NCI-H524 (cell line): Measurements from ENCODE around the gene OCA2.

Source experiments
- DNase-seq, 2 experiments: peaks; one replicate each; lab custom pipeline; 2025; lab: John Stamatoyannopoulos, UW

OCA2 gene

GRCh38 chr15:27847775-27848710 is 251.1 kb downstream of the OCA2 start:
- no peak for DNase-seq

GRCh38 chr15:27846722-27847395 is 252.3 kb downstream of the OCA2 start:
- DNase-seq, result no peak

DNA sequence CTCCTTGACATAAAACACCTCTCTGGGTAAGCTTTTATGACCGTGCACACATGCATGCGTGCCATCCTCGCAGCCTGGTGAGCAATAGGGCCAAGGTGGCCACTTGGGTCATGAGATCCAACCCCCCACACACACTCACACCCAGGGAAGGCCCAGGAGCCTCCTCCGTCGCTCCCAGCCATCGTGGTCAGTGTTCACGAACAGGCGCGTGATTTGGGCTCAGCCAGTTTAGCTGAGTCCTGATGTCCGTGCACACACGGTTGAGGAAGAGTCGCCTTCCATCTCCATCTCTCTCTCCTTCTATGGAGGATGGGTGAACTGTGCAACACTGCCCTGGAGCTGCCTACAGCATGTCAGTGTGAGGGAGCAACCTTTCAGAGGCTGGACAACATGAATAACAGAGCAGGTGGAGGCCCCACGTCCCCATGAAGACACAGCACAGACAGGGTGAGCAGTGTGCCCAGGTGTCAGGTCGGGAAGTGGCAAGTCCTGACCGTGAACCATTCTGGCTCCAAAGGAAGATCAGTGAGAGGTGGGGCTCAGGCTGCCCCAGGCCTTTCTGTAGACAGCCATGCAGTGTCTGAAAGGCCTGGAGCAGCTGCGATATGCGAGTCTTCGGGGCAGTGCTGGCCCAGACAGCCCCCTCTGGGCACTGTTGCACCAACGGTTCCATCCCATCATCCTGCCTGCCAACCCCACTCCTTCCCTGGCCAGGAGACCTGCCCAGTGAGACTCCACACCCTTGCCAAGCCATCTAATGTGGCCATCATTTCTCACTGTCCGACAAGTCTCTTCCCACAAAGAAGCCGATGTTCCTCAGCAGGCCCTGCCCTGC is 253.4 kb downstream of the OCA2 start:
- DNase-seq, result no peak

DNA sequence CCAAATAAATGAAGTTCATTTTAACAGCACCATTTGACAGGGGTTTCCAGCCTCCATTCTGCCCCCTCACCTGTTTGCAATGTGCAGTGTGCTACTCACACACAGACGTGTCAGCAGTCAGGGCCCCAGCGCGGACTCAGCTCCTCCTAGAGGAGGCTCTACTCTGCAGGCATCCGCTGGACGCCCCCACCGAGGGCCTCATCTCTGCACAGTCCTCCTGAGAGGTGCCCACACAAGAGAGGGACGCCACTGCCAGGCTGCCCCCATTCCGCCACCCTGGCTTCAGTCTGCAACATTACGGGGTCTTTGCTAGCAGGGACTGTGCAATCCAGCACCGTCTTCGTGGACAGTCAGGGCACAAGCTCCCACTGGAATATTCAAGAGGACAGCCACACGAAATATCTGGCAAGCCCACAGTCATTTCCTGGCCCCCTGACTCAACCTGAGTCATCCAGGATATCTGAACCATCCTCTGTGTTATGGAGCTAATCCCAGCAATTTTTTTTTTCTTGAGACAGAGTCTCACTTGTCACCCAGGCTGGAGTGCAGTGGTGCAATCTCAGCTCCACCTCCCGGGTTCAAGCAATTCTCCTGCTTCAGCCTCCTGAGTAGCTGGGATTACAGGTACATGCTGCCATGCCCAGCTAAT is 255.0 kb downstream of the OCA2 start:
- no peak for DNase-seq

DNA sequence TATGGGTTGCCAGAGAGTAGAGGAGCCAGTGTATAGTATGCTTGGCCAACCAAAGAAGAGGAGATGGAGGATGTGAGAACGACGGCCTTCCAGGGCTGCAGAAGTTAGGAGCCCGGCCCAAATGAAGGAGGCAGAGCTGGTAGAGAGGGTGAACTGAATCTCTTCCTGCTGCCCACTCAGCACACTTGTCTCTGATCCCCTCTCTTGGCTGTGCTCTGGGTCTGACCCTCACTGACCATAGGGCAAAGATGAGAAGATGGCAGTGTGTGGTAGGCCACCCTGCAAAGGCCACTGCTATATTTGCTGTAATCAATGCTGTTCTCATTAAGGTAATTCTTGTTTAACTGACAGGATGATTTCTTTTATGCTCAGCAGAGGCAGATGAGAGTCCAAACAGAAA is 256.0 kb downstream of the OCA2 start:
- no peak for DNase-seq

DNA sequence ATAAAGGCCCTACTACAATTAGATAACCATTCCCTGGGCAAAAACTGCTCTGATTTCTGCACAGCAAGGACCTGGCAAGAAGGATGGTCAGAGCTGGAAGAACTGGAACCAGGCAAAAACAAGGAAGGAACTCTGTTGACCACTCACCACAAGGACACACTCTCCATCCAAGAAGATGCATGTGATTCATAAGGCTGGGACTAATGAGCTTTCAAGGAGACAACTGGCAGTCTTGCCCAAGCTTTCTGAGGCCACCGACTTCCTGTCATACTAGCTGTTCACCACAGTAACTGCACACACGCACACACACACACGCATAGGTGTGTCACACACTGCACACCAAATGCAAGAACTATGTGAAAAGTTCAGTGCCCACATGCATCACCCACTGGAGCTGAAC is 256.6 kb downstream of the OCA2 start:
- DNase-seq, result no peak

DNA sequence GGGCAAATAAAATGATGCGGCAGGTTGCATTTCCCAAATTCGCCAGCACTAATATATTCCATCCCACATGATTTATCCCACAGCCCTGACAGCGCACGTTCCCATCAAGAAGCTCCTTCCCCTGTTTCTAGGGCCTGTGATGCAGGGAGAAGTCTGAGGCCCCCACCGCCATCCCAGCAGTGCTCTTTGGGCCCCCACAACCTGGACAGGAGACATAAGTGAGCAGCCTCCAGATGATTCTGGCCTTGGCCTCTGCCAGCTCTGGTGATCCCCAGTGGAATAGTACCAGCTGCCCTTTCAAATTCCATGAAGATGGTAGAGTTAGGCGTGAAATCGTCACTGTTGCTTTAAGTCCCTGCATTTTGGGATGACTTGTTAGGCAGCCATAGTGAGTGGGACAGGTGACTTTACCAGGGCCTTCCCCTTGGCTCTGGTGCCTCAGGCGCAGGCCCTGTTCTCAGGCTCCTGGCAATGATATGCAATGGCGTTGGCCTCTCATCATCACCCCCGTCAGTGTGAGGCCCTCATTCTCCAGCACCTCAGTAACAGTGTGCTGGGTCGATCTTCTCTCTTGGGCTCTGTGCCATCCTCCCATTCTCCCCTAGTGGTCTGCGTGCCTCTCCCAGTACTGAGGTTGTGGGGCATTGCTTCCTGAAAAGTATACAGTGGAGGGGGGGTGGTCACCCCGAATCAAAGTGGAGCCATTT is 263.7 kb downstream of the OCA2 start:
- no peak for DNase-seq

- DNase-seq, result no peak
Observed at GRCh38 chr15:27834684-27835083, 264.4 kb downstream of the OCA2 start.

DNA sequence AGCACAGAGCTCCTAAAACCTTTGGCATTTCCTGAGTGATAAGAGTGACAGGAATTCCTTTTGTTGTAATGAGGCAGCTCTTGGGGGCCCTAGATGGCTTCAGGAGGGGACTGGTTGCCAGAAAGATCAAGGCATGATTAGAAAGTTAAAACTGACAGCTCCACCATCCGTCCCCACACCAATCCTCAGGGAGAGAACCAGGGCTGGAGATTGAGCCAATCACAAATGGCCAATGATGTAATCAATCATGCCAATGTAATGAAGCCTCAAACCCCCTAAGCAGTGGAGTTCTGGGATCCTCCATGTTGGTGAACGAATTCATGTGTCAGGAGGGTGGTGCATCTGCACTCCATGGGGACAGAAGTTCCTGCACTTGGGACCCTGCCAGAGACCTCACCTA is 265.1 kb downstream of the OCA2 start:
- DNase-seq, result no peak

GRCh38 chr15:27833178-27833577 is 265.9 kb downstream of the OCA2 start:
- no peak for DNase-seq

DNA sequence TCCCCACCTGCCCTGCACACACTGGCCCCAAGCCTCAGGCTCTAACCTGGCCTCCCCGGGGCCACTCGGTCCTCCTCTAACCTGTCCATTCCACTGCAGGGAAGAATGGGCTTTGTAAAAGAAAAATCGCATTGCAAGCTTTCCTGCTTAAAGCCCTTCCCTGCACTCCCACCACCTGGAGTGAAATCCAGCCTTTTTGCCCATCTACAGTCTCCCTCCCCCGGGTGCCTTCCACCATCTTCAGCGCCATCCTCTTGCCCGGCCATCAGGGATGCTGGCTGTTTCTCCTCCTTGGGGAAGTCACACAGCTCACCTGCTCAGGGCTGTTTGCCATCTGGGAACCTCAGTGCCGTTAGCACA is 266.9 kb downstream of the OCA2 start:
- DNase-seq, result no peak

DNA sequence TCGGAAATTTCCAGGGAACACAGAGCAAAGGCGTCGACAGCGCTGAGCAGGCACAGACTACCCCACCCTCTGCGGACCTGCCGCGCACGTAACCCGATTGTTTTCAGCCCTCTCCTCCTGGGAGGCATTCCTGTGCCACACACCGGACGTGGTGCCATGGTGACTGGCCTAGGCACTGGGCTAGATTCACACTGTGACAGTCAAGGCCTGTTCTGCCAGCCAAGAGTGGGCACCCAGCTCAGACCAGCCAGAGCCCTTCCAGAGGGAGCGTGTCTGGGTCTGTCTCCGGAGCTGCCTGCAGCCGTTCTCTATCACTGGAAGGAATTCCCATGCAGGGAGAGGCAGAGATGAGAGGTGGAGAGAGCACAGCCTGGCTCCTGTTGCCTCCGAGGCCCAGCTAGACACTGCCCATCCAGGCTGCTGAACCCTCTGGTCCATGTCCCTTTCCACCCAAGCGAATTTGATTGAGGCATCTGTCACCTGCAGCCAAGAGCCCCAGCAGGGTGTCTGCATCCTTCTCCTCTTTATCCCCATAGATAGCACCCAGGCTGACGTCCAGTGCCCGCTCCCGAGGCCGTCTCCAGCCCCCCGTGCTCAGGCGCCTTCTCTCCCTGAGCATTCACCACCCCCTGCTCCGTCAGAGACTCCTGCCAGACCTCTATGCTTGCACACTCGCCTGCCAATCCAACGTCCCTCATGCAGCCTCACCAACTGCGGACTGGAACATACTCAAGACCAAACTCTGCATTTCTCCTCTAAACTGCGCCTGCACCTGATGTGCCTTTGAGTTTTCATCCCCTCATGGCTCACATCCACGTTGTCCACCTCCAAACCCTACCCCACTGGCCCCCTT is 267.5 kb downstream of the OCA2 start:
- no peak for DNase-seq

GRCh38 chr15:27828746-27829145 is 270.4 kb downstream of the OCA2 start:
- no peak for DNase-seq

GRCh38 chr15:27826902-27827714 is 272.0 kb downstream of the OCA2 start:
- DNase-seq, result no peak

GRCh38 chr15:27826411-27826810 is 272.7 kb downstream of the OCA2 start:
- DNase-seq, result no peak

- DNase-seq, result no peak
Observed at GRCh38 chr15:27824841-27825422, 274.2 kb downstream of the OCA2 start.

DNA sequence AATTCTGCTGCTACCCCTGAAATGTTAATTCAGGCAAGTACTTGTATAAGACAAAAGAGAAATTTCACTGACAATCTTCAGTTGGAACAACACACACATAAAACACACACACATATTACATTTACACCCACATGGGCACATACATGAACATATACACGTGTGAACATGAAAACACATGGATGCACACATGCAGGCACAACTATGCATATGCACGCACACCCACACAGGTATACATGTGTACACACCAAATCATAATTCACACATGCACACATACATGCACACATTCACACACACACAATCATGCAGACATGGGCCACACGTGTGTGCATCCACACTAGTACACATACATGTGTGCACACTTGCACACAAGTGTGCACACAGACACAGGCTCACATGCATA is 277.8 kb downstream of the OCA2 start:
- DNase-seq, result no peak

GRCh38 chr15:27820722-27821121 is 278.4 kb downstream of the OCA2 start:
- no peak for DNase-seq

DNA sequence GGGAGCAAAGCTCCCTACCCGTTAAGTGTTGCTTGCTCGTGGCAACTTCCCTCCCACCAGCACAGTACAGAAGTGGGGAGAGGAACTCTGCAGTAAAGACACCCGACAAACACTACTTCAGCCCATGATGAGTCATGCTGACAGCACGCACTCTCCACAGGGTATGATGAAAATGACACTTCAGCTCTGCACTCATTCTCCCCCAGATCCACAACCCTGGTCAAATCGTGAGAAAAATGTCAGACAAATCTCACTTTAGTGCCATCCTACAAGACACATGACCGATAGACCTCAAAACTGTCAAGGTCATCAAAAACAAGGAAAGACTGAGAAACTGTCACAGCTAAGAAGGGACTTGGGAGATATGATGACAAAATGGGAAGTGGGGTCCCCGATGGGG is 278.9 kb downstream of the OCA2 start:
- DNase-seq, result peak in 1 of 2 experiments; percentile 3
